GM15510 (cell line): ENCODE measurements around the gene ABHD12B.

ENCODE experiments used
- POLR2A ChIP-seq: IDR thresholded peaks from 3 replicates; pipeline ENCODE4 v1.6.1; 2011; ENCODE audit warnings: borderline replicate concordance; ENCODE audit not compliant: insufficient read length; ENCODE audit errors: extremely low read depth

The ABHD12B gene

DNA sequence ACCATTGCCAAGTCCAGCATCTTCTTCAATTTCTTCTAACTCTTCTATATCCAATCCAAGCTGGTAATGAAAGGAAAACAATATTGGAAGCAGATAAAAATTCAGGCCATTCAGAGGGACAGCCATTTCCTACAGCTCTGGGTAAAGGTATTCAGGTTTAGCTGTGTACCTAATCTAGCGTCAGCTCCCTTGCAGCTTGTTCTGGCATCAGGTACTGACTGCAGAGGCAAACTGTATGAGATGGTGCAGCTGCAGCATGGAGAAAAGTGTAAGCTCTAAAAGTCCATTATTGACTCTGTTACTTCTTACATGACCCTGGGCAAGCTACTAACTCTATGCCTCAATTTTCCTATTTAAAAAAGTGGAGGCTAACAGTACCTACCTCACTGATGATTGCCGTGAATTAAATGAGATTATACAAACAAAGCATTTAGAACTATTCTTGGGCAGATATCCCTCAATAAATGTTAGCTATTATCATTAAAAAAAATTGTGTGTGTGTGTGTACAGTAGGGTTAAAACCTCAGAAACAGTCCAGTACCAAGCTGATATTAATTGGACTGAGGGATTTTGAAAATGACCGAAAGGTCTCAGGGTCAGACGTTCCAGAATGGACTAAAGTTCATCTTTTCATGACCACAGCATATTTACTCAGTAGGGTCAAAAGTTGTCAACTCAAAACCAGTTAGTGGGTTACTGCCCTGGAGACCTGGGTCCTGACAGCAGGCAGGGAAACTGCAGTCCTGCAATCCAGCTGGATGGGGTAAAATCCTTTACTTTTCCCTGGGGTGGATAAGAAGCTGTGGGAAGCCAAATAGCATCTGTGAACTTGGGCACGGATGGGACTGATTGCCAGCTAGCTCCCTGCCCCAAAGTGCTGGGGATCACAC, 63.5 kb downstream of the ABHD12B start:
- no peak for TF ChIP-seq POLR2A

DNA sequence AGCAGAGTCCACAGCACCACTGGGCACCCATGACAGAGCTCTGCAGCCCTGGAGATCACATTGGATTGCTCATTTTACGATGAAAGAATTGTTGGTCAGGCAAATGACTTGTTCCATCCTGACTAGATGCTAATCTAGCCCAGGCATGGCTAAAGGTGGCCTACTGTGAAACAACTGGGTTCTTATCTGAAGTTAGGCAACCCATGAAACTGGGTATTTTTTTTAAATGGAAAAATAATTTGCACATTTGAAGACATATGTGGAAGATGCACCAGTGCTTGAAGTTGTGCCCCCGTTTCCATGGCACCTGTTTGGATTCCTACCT, 64.1 kb downstream of the ABHD12B start:
- TF ChIP-seq POLR2A, result no peak

DNA sequence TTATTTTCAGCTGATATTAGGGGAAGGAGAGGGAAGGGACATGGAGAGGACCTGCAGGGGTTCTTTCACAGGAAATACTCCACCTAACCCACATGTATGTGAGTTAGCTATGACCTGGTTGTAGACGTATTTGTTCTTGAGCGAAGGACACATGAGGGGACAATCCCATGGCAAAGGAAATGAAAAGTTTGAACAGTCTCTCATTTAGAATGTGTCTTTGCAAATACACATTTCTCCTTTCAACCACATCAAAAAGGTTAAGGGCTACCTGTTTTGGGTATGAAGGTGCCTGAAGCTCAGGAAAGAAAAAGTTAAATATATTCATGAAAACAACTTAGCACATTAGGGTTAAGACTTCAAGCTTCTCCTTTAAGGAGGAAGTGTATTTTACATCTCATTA, 65.0 kb downstream of the ABHD12B start:
- no peak for TF ChIP-seq POLR2A

DNA sequence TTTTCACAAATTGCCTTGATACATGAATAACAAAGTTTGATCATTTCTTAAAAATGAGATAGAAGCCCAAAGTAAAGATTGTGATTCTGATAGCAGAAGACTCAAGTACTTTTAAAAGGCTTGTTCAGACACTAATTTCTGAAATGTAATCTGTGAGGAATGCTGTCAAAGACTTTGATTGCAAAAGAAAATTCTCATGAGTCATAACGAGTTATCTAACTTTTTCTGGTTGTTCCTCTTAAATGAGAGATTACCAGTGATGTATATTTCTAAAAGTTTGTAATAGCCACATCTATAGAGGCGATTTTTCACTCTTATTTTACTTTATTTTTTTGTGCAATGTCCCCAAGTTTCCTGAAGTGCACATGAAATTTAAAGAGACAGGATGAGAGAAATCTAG, 65.5 kb downstream of the ABHD12B start:
- TF ChIP-seq POLR2A, result no peak

DNA sequence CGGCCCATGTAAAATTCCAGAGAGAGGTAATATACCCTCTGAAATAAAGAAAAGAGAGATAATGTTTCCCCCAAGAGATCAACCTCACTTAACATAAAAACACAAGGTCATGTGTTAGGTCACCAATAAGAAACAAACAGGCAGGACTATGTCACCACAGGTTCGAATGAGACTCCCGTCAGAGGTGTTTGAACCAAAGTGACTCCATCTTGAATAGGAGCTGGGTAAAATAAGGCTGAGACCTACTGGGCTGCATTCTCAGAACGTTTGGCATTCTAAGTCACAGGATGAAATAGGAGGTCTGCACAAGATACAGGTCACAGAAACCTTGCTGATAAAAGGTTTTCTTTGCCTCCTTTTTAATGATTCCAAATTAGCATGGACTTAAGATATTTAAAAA, 65.9 kb downstream of the ABHD12B start:
- TF ChIP-seq POLR2A, result no peak

DNA sequence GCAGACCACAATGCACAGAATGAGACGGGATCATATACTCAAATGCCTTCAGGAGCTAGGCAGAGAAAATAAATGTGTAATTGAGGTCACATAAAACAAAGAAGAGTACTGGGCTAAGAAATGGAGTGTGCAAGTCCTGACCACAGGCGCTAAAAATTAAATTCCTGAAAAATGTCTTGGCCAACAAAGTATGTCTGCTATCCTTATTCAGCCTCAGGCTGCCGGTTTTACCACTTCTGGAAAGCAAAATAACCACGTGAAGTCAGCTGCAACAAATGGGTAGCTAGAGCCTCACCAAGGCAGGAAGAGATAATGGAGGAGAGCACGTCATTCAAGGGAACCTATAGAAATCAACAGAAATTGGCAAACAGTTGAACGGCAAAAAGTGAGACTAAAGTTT, 69.3 kb downstream of the ABHD12B start:
- no peak for TF ChIP-seq POLR2A

- no peak for TF ChIP-seq POLR2A
Measured at GRCh38 chr14:50943261-50943942, 71.5 kb downstream of the ABHD12B start.

DNA sequence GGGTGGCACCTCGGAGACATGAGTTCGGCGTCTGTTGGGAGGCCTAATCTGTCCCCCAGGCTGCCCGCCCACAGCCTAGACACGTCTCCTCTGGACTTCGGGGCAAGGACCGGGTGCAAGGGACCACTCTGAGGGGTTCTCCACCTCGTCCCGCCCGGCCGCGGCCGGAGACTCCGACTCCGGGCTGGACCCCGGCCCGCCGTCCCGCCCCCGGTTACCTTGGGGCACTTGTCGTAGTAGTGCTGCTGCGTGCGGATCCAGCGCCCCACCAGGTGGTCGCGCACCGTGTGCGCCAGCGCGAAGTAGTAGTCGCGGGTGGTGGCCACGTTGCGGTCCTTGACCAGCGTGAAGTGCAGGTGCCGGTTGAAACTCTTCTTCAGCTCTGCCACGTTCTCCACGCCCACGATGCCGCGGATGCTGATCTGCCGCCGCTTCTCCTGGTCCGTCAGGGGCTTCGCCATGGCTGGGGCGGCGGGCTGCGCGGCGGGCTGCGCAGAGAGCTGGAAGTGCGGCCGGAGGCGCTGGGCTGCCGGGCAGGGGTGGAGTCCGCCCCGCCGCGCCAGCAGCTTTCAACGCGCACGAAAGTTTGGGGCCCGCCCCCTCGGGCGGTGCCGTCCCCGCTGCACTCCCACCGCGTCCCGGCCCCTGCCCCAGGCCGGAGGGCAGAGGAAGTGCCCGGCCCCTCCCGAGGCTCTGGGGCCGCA, 72.2 kb downstream of the ABHD12B start, which contains the start of gene PYGL:
PYGL (minus strand) TSS at position 541 of the 704 bp plus-strand sequence; CDS start at position 461, 80 bp downstream.
- TF ChIP-seq POLR2A, result no peak

GRCh38 chr14:50944647-50945413, 73.0 kb downstream of the ABHD12B start:
- no peak for TF ChIP-seq POLR2A

DNA sequence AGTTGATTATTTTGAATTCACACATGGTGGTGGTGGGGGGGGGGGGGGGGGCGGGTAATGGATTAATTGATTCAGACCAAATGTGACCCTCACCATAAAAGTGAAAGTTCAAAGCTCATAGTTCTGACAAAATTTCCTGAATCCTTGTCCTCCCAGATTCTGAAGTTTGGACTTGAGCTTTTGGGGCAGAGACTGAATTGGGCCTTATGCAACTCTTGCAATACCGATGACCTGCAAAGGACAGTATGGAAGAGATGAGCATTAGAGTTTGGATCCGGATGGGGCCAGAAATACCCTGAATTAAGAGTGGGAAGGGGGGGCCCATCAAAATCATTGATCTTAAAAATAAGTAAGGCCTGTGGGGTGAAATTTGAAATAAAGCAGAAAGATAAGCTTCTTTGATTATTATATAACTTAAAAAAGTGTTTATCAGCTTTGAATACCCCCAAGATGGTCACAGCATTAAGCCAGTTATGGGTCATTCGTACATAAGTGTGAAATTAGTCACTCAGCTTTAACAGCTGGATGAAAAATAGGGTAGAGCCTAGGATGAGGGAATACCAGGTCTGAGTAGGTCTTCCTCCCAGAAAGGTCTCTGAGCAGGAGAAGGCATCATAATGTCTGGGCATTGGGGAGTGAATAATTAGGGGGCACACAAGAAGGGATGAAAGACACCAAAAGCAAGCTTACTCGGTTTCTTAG, 74.5 kb downstream of the ABHD12B start:
- TF ChIP-seq POLR2A, result no peak

- no peak for TF ChIP-seq POLR2A
Measured at GRCh38 chr14:50947446-50947845, 75.6 kb downstream of the ABHD12B start.

- TF ChIP-seq POLR2A, result no peak
Measured at GRCh38 chr14:50948205-50948604, 76.4 kb downstream of the ABHD12B start.

DNA sequence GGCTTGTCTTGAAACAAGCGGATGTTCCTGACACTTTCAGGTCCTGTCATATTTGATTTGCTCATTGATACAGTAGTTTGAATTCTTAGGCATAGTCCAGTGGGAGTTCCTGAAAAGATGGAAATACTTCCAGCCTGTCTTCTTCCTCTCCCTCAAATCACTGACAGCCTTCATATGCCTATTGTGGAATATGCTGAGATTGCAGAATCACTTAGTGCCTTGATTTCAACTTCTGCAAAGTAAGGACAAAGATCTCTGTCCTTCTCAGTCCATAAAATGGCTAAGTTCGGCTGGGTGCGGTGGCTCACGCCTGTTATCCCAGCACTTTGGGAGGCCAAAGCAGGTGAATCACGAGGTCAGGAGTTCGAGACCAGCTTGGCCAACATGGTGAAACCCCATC, 79.2 kb downstream of the ABHD12B start:
- TF ChIP-seq POLR2A, result no peak

DNA sequence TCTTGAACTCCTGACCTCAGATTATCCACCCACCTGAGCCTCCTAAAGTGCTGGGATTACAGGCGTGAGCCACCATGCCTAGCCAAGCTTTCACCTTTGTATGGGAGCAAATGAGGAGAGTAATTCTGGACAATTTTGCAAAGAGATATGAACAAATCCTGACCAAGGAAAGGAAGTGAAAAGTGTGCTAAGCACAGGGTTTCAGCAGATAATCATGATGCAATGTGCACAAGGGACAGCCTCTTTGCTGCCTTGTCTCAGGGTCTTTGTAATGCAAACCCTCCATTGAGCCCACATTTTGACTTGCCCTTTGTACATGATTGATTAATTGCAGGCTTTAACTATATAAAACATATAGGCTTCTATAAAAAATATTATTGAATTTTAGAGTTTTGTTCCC, 81.6 kb downstream of the ABHD12B start:
- TF ChIP-seq POLR2A, result no peak
